K562 (cell line): ENCODE measurements around the gene L3MBTL1. TPM values are rescaled to one million over a fixed set of nuclear protein-coding genes. Genes with fewer than 3 reads are reported as not detected.

ENCODE experiments used
- CEBPG ChIP-seq, 3 experiments: fragments of 200-800 bp in 1 of 3; sonication (Bioruptor generic) in 1 of 3; sonication (generic) in 1 of 3; formaldehyde crosslinking in 1 of 3; IDR thresholded peaks in 2 of 3; conservative IDR thresholded peaks in 1 of 3; 2 replicates each; pipeline versions ENCODE4 v1.6.1 to v1.8.0; 2016 to 2022; ENCODE audit warnings: missing compliant biosample characterization in 2 of 3, missing genetic modification characterization in 2 of 3, mild to moderate bottlenecking in 1 of 3, missing genetic modification reagents in 1 of 3
- DACH1 ChIP-seq: fragments of 450-650 bp; IDR thresholded peaks from 2 replicates; pipeline ENCODE4 v1.6.1; 2018; ENCODE audit not compliant: partially characterized antibody
- EHMT2 ChIP-seq: fragments of 450-650 bp; IDR thresholded peaks from 2 replicates; pipeline ENCODE4 v1.6.1; 2018; ENCODE audit warnings: antibody characterized with exemption
- GABPA ChIP-seq: fragments of 200-800 bp; sonication (Bioruptor generic); conservative IDR thresholded peaks from 2 replicates; pipeline ENCODE4 v1.6.1; 2016; ENCODE audit warnings: low read depth, missing genetic modification characterization, missing compliant biosample characterization
- HDGF ChIP-seq: fragments of 450-650 bp; IDR thresholded peaks from 2 replicates; pipeline ENCODE4 v1.6.1; 2016
- HEY1 ChIP-seq: fragments of 250-450 bp; sonication (Bioruptor Pico); IDR thresholded peaks from 2 replicates; pipeline ENCODE4 v1.5.0; 2020; ENCODE audit warnings: mild to moderate bottlenecking, moderate library complexity, borderline replicate concordance
- HNRNPUL1 ChIP-seq: fragments of 200-400 bp; formaldehyde crosslinking; IDR thresholded peaks from 2 replicates; pipeline ENCODE4 v1.6.1; 2017; ENCODE audit warnings: low read length
- JUN ChIP-seq, 2 experiments: sonication (generic) in 1 of 2; formaldehyde crosslinking in 1 of 2; IDR thresholded peaks; 2 replicates each; pipeline versions ENCODE4 v1.6.1 to v1.8.0; 2012 to 2022; ENCODE audit warnings: borderline replicate concordance in 2 of 2, mild to moderate bottlenecking in 2 of 2, improper control_type of control experiment in 1 of 2, low read depth in 1 of 2, low read length in 1 of 2, missing genetic modification reagents in 1 of 2
- KAT8 ChIP-seq: fragments of 450-650 bp; IDR thresholded peaks from 2 replicates; pipeline ENCODE4 v1.6.1; 2016; ENCODE audit warnings: low read depth, mild to moderate bottlenecking
- MED1 ChIP-seq: sonication (generic); formaldehyde crosslinking; IDR thresholded peaks from 2 replicates; pipeline ENCODE4 v1.8.1; 2023; ENCODE audit warnings: missing genetic modification reagents, borderline replicate concordance
- MEF2A ChIP-seq: IDR thresholded peaks from 2 replicates; pipeline ENCODE4 v1.6.1; 2011; ENCODE audit warnings: low read depth, mild to moderate bottlenecking, low read length, moderate library complexity; ENCODE audit not compliant: control insufficient read depth
- NELFE ChIP-seq: IDR thresholded peaks from 2 replicates; pipeline ENCODE4 v1.6.1; 2011; ENCODE audit warnings: mild to moderate bottlenecking; ENCODE audit not compliant: insufficient read depth, insufficient read length
- NFXL1 ChIP-seq: fragments of 450-650 bp; formaldehyde crosslinking; IDR thresholded peaks from 2 replicates; pipeline ENCODE4 v1.4.0; 2021; ENCODE audit warnings: mild to moderate bottlenecking
- PHTF2 ChIP-seq: fragments of 250-450 bp; sonication (Bioruptor Pico); IDR thresholded peaks from 2 replicates; pipeline ENCODE4 v1.5.0; 2021; ENCODE audit warnings: mild to moderate bottlenecking
- POLR2AphosphoS2 ChIP-seq: IDR thresholded peaks from 2 replicates; pipeline ENCODE4 v1.6.1; 2012; ENCODE audit warnings: low read length, improper control_type of control experiment
- PRPF4 ChIP-seq: fragments of 200-400 bp; formaldehyde crosslinking; IDR thresholded peaks from one replicate; pipeline ENCODE4 v1.6.1; 2017; ENCODE audit warnings: low read length, low read depth, mild to moderate bottlenecking; ENCODE audit not compliant: insufficient read depth, poor library complexity, severe bottlenecking
- RBM14 ChIP-seq: fragments of 200-400 bp; formaldehyde crosslinking; IDR thresholded peaks from 2 replicates; pipeline ENCODE4 v1.6.1; 2018; ENCODE audit warnings: low read depth, mild to moderate bottlenecking, low read length, moderate library complexity, borderline replicate concordance; ENCODE audit not compliant: insufficient read depth
- RBM17 ChIP-seq: fragments of 200-400 bp; formaldehyde crosslinking; IDR thresholded peaks from 2 replicates; pipeline ENCODE4 v1.6.1; 2017; ENCODE audit warnings: low read depth, mild to moderate bottlenecking, low read length, borderline replicate concordance
- RUNX1 ChIP-seq: sonication (generic); IDR thresholded peaks from 2 replicates; pipeline ENCODE4 v1.6.1; 2016; ENCODE audit warnings: antibody characterized with exemption, low read depth
- SREBF1 ChIP-seq: fragments of 150-350 bp; IDR thresholded peaks from 2 replicates; pipeline ENCODE4 v1.6.1; 2014; ENCODE audit warnings: antibody characterized with exemption, low read depth, low read length, borderline replicate concordance
- SRSF1 ChIP-seq: fragments of 200-400 bp; formaldehyde crosslinking; IDR thresholded peaks from 2 replicates; pipeline ENCODE4 v1.6.1; 2017; ENCODE audit warnings: mild to moderate bottlenecking, low read depth, low read length, moderate library complexity
- TFAP4 ChIP-seq: sonication (generic); formaldehyde crosslinking; IDR thresholded peaks from 2 replicates; pipeline ENCODE4 v1.8.0; 2022; ENCODE audit warnings: missing genetic modification reagents, mild to moderate bottlenecking, moderate library complexity, borderline replicate concordance
- VEZF1 ChIP-seq: fragments of 200-800 bp; sonication (Bioruptor generic); IDR thresholded peaks from 2 replicates; pipeline ENCODE4 v1.6.1; 2017; ENCODE audit warnings: missing genetic modification characterization, missing compliant biosample characterization
- ZFX ChIP-seq: sonication (generic); formaldehyde crosslinking; IDR thresholded peaks from 2 replicates; pipeline ENCODE4 v1.8.0; 2022; ENCODE audit warnings: mild to moderate bottlenecking, missing genetic modification reagents, moderate library complexity
- ZNF140 ChIP-seq: fragments of 250-450 bp; sonication (Bioruptor Pico); IDR thresholded peaks from 2 replicates; pipeline ENCODE4 v1.8.0; 2021; ENCODE audit warnings: moderate library complexity, mild to moderate bottlenecking, inconsistent platforms
- ZNF77 ChIP-seq: fragments of 250-450 bp; sonication (Bioruptor Pico); IDR thresholded peaks from 2 replicates; pipeline ENCODE4 v1.5.0; 2020
- polyA plus RNA-seq, 8 experiments: library from polyadenylated mRNA; depleted of rRNA in 4 of 8; stranded (reverse) in 5 of 8; unstranded in 3 of 8; fragments of >200 nt; fragmentation: Nextera tagmentation in 2 of 8; fragmentation: Illumina TruSeq in 1 of 8; extraction: Ambion mirVana in 2 of 8; extraction: Trizol in 1 of 8; gene quantifications; 2 replicates each; pipeline versions ENCODE4 v1.2.1 to v1.2.3, GENCODE V29; 2011 to 2014; ENCODE audit warnings: inconsistent platforms in 1 of 8, missing spikeins in 1 of 8
- total RNA-seq, 7 experiments: library from RNA; depleted of rRNA in 6 of 7; stranded (reverse); fragments of >200 nt in 6 of 7; fragmentation: Illumina TruSeq in 2 of 7; extraction: Trizol in 2 of 7; gene quantifications; 2 replicates each; pipeline versions ENCODE4 v1.2.1 to v1.2.3, GENCODE V29; 2011 to 2021; ENCODE audit warnings: low replicate concordance in 1 of 7

The L3MBTL1 gene
- total and polyA plus RNA-seq, 9 of the 15 experiments (the other 6 are each of a cell fraction or from before 2014, with no cell fraction given), result 0.77 to 10.0 (median 4.4) TPM

- TF ChIP-seq TFAP4 (CRISPR knock-in tag) (no peak; the same call in 1 of the 2 replicates), DACH1 (no peak), HDGF (no peak), NFXL1 (CRISPR knock-in tag) (no peak), MEF2A (no peak), VEZF1 (CRISPR knock-in tag) (peak; percentile 21; the same call in 1 of the 2 replicates), CEBPG (CRISPR knock-in tag; IDR thresholded peaks at IDR 0.05) (no peak), CEBPG (tag; conservative IDR thresholded peaks at IDR 0.05 in 1 of 2, IDR thresholded peaks at IDR 0.05 in 1 of 2) (no peak), EHMT2 (peak; percentile 20; the same call in 1 of the 2 replicates), KAT8 (no peak), RBM17 (no peak), SREBF1 (no peak), POLR2AphosphoS2 (no peak), SRSF1 (no peak), HEY1 (CRISPR knock-in tag) (0 out of 2 replicates have a peak, but pooled peaks have one; percentile 31), NELFE (no peak), ZNF77 (CRISPR knock-in tag) (no peak), HNRNPUL1 (no peak), PHTF2 (no peak), PRPF4 (no peak), GABPA (tag) (no peak), RUNX1 (no peak), MED1 (CRISPR knock-in tag) (no peak), ZNF140 (CRISPR knock-in tag) (no peak), ZFX (CRISPR knock-in tag) (peak; percentile 60), RBM14 (no peak), JUN (IDR thresholded peaks at IDR 0.05; ENCODE audit: borderline replicate concordance, low read depth, low read length) (no peak), JUN (CRISPR knock-in tag; IDR thresholded peaks at IDR 0.05; ENCODE audit: borderline replicate concordance) (no peak)
These were observed 30.7 kb downstream of the L3MBTL1 start (continued) for GRCh38 chr20:43537921-43538877.
